Stimulated activated CD4-positive, alpha-beta T cell treated with anti-CD3 and anti-CD28 coated beads, Interleukin-1b, Interleukin-23, amount 100 ng/mL, for 4 hours (primary cell): ENCODE results near the gene PEAR1.

ENCODE experiments used
- DNase-seq, 2 donors: peaks; one replicate each; pipeline ENCODE4 v3.0.0-alpha.2; 2020; ENCODE audit warnings: low read depth in 2 of 2

Gene PEAR1

GRCh38 chr1:156893048-156893953 lies at the start of gene PEAR1:
Gene PEAR1, plus strand, starts transcription at chr1:156893718. Its CDS starts 10,209 bp downstream, at chr1:156903927.
- no peak for DNase-seq

- no peak for DNase-seq
Measured at GRCh38 chr1:156844102-156844501, 49.4 kb upstream of the PEAR1 start.

- DNase-seq = no peak
Measured at GRCh38 chr1:156844638-156845037, 48.9 kb upstream of the PEAR1 start.

- peak; percentile 26 to 31 for DNase-seq
Measured at GRCh38 chr1:156845055-156845952, 48.2 kb upstream of the PEAR1 start.

GRCh38 chr1:156845953-156846545 lies 47.5 kb upstream of the PEAR1 start:
- DNase-seq = no peak

GRCh38 chr1:156846643-156847042 lies 46.9 kb upstream of the PEAR1 start:
- no peak for DNase-seq

- DNase-seq = no peak
Measured at GRCh38 chr1:156847591-156848460, 45.7 kb upstream of the PEAR1 start.

GRCh38 chr1:156848461-156849150 lies 44.9 kb upstream of the PEAR1 start:
- peak; percentile 41 to 48 for DNase-seq

GRCh38 chr1:156849151-156849496 lies 44.4 kb upstream of the PEAR1 start:
- DNase-seq = no peak

- DNase-seq = no peak
Measured at GRCh38 chr1:156851779-156852417, 41.6 kb upstream of the PEAR1 start.

GRCh38 chr1:156852418-156852874 lies 41.1 kb upstream of the PEAR1 start:
- no peak for DNase-seq

GRCh38 chr1:156853761-156854160 lies 39.8 kb upstream of the PEAR1 start:
- no peak for DNase-seq

- no peak for DNase-seq
Measured at GRCh38 chr1:156854634-156855033, 38.9 kb upstream of the PEAR1 start.

- no peak for DNase-seq
Measured at GRCh38 chr1:156856282-156856785, 37.2 kb upstream of the PEAR1 start.

- DNase-seq = no peak
Measured at GRCh38 chr1:156857532-156857931, 36.0 kb upstream of the PEAR1 start.

- no peak for DNase-seq
Measured at GRCh38 chr1:156858555-156858956, 35.0 kb upstream of the PEAR1 start.

GRCh38 chr1:156858959-156859522 lies 34.5 kb upstream of the PEAR1 start, which contains the start of gene INSRR:
Gene INSRR, minus strand, starts transcription at chr1:156859117. Its CDS starts 496 bp downstream, at chr1:156858621.
- no peak for DNase-seq

GRCh38 chr1:156859523-156860112 lies 33.9 kb upstream of the PEAR1 start:
- DNase-seq = no peak

GRCh38 chr1:156860113-156860627 lies 33.3 kb upstream of the PEAR1 start:
- DNase-seq = peak; percentile 52 to 56
